AG04450 (cell line): ENCODE results near the gene TWNK. TPM values are rescaled to one million over a fixed set of nuclear protein-coding genes. Genes with fewer than 3 reads are reported as not detected.

Experiments used
- CTCF ChIA-PET: fragments of 300-600, 350-600 bp; formaldehyde crosslinking; extraction: SDS; loops from one replicate; lab custom pipeline; 2022; ENCODE audit warnings: antibody characterized with exemption, inconsistent platforms; lab: Charles Lee
- POLR2A ChIA-PET: fragments of 350-600 bp; formaldehyde crosslinking; extraction: SDS; loops from one replicate; lab custom pipeline; 2021; ENCODE audit warnings: antibody characterized with exemption, inconsistent platforms; lab: Yijun Ruan, JAX
- DNase-seq: peaks from one replicate; pipeline ENCODE4 v3.0.0-alpha.2; 2011; ENCODE audit warnings: low read depth, low spot score
- H3K27ac ChIP-seq: one replicate; pipeline ENCODE4 v1.5.1; 2012; ENCODE audit warnings: low read depth, low read length, control low read depth
- H3K27me3 ChIP-seq: one replicate; pipeline ENCODE4 v1.6.0; 2012; ENCODE audit warnings: low read length; ENCODE audit not compliant: control insufficient read depth, insufficient read depth
- H3K4me3 ChIP-seq: 2 replicates; pipeline ENCODE4 v1.5.1; 2011; ENCODE audit warnings: mild to moderate bottlenecking, low read depth, low read length, control low read depth
- H3K9me3 ChIP-seq: 2 replicates; pipeline ENCODE4 v1.5.1; 2012; ENCODE audit warnings: low read length; ENCODE audit not compliant: control insufficient read depth, insufficient read depth
- polyA plus RNA-seq: library from polyadenylated mRNA; depleted of rRNA; stranded (reverse); fragments of >200 nt; gene quantifications from 2 replicates; pipeline ENCODE4 v1.2.3, GENCODE V29; 2011
- TF ChIP-seq, protein P1 (sequence below): IDR thresholded peaks from 2 replicates; pipeline ENCODE4 v1.5.1; 2011; ENCODE audit warnings: low read depth, low read length, control low read depth, inconsistent platforms

TWNK gene
- polyA plus RNA-seq, 1 experiment: 4.3 TPM

GRCh38 chr10:101027106-101027720, 39.9 kb downstream of the TWNK start:
- Histone ChIP-seq H3K27ac (no peak overlapping the region), H3K4me3 (no peak overlapping the region), H3K27me3 (no peaks in the 10 kb centered on the region), H3K9me3 (no peaks in the 10 kb centered on the region; the same call in 1 of the 2 replicates)
- CTCF ChIA-PET: interaction anchor here (1.0 to 5.8 kb wide), 6 partner anchors 8 to 115 kb away, joined by 3 to 46 read pairs (median 4); no protein-coding TSS in a partner anchor
- DNase-seq: no peak
- POLR2A ChIA-PET: no interaction called here
- TF ChIP-seq, protein P1, sequence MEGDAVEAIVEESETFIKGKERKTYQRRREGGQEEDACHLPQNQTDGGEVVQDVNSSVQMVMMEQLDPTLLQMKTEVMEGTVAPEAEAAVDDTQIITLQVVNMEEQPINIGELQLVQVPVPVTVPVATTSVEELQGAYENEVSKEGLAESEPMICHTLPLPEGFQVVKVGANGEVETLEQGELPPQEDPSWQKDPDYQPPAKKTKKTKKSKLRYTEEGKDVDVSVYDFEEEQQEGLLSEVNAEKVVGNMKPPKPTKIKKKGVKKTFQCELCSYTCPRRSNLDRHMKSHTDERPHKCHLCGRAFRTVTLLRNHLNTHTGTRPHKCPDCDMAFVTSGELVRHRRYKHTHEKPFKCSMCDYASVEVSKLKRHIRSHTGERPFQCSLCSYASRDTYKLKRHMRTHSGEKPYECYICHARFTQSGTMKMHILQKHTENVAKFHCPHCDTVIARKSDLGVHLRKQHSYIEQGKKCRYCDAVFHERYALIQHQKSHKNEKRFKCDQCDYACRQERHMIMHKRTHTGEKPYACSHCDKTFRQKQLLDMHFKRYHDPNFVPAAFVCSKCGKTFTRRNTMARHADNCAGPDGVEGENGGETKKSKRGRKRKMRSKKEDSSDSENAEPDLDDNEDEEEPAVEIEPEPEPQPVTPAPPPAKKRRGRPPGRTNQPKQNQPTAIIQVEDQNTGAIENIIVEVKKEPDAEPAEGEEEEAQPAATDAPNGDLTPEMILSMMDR: no peak

- no peaks in the 10 kb centered on the region for H3K27me3 ChIP-seq
- POLR2A ChIA-PET: no interaction called here
- no peaks in the 10 kb centered on the region; the same call in 1 of the 2 replicates for H3K9me3 ChIP-seq
- DNase-seq: no peak
- TF ChIP-seq, protein P1: no peak
- H3K27ac ChIP-seq: no peak overlapping the region
- CTCF ChIA-PET: interaction anchor here (0.7 to 5.8 kb wide), 12 partner anchors 10 to 114 kb away, joined by 3 to 46 read pairs (median 4); partner anchors contain the start of gene LZTS2
- H3K4me3 ChIP-seq: no peak overlapping the region
Observed at GRCh38 chr10:101028446-101029337, 41.3 kb downstream of the TWNK start.

- CTCF ChIA-PET: interaction anchor here (0.7 to 5.8 kb wide), 10 partner anchors 9 to 31 kb away, joined by 3 to 46 read pairs (median 5); partner anchors contain the start of gene LZTS2
Observed at GRCh38 chr10:101029520-101030295, 42.4 kb downstream of the TWNK start.

GRCh38 chr10:101030496-101031127, 43.3 kb downstream of the TWNK start:
- DNase-seq: no peak
- TF ChIP-seq, protein P1: no peak
- H3K27me3 ChIP-seq: no peaks in the 10 kb centered on the region
- ChIA-PET POLR2A (interaction anchor here (0.9 to 1.2 kb wide), 2 partner anchors 12 to 25 kb away, joined by 3 to 6 read pairs; no protein-coding TSS in a partner anchor), CTCF (interaction anchor here (0.8 to 5.8 kb wide), 8 partner anchors 11 to 112 kb away, joined by 3 to 46 read pairs (median 8); partner anchors contain the start of gene LZTS2)
- peak overlapping the region; percentile 96 for H3K4me3 ChIP-seq
- H3K27ac ChIP-seq: no peak overlapping the region
- no peaks in the 10 kb centered on the region; the same call in 1 of the 2 replicates for H3K9me3 ChIP-seq

More at GRCh38 chr10:101029520-101030295, 42.4 kb downstream of the TWNK start:
- DNase-seq: no peak
- TF ChIP-seq, protein P1: peak; percentile 23; the same call in 1 of the 2 replicates
- H3K27me3 ChIP-seq: no peaks in the 10 kb centered on the region
- POLR2A ChIA-PET: interaction anchor here (1.2 kb wide), 1 partner anchor 13 kb away, joined by 6 read pairs; no protein-coding TSS in a partner anchor
- H3K9me3 ChIP-seq: no peaks in the 10 kb centered on the region; the same call in 1 of the 2 replicates
- no peak overlapping the region for H3K4me3 ChIP-seq
- H3K27ac ChIP-seq: no peak overlapping the region
